ENCODE measurements around the gene GSPT1. TPM values are rescaled to one million over a fixed set of nuclear protein-coding genes. Genes with fewer than 3 reads are reported as not detected.

Gene GSPT1
- total RNA-seq, 1 experiment from 2014 or later: 114 TPM

GRCh38 chr16:11913425-11914079, 2.2 kb downstream of the GSPT1 start:
- DNase-seq (ENCODE audit: low read depth): peak; percentile 46

DNA sequence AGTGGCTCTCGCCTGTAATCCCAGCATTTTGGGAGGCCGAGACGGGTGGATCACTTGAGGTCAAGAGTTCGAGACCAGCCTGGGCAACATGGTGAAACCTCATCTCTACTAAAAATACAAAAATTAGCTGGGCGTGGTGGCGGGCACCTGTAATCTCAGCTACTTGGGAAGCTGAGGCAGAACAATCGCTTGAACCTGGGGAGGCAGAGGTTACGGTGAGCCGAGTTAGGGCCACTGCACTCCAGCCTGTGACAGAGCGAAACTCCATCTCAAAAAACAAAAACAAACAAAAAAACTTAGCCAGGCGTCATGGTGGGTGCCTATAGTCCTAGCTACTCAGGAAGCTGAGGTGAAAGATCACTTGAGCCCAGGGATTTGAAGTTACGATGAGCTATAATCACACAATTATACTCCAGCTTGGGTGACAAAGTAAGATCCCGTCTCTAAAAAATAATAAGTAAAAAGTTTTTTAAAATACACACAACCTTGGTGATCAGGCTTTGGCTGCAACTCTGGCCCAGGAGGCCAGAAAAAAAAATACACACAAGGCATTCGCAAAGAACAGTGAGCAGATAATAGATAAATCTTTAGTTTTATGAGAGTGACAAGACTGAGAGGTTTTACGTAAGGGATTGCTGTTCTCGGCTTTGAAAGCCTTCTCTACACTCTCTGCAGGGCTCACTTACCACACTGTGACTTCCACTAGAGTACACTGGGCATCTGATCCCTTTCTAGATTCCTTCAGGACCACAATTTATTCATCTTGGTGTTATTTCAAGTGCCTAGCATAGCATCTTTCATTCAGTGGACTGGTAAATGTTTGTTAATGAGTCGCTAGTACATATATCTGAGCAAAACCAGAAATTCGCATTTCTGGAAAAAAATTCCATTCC, 5.9 kb downstream of the GSPT1 start:
- DNase-seq (ENCODE audit: low read depth): no peak

DNA sequence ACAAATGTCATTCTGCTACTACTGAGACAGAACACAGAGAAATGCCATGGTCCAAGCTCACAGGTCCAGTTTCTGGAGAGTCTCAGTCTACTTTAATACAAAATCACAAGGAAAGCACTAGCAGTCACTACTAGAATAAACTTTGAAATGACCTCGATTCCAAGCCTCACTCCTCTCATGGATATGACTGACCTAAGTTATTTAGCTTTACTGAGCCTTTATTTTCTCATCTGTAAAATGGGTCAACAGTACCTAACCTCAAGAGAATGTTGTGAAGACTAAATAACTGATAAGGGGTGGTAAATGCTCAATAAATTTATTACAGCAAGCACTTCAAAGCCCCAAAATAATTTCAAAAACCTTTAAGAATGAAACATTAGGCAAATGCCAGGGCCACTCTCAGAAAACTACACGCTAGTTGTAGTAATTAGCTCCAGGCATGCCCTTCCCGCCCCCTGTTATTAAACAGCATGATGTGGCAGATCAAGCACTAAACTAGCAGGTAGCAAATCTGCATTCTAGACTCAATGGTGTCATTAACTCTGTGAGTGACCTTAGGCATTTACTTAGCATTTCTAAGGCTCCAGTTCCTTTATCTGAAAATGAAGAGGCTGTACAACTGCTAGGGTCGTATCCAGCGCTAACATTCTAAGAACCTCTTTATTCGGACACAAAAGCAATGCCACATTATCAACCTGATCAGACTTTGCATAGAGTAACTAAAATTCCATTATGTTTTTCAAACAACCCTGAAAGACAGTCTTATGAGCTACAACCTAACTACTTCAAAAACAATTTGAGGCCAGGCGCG, 8.4 kb downstream of the GSPT1 start:
- DNase-seq (ENCODE audit: low read depth): no peak

GRCh38 chr16:11903906-11904305, 11.8 kb downstream of the GSPT1 start:
- no peak for DNase-seq (ENCODE audit: low read depth)

DNA sequence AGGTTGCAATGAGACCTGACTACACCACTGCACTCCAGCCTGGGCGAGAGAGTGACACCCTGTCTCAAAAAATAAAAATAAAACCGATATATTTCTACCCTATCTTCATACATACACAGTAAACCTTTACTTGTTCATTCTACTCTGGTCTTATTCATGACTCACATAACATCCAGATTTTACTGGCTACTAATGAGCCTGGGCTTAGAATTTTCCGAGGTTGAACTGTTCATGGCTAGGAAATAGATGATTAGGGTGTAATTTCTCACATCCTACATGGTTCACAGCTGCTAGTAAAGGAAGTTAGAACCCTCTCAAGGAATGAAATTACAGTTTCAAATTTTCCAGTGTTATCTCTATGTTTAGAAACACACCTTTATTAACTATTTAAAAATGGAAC, 14.7 kb downstream of the GSPT1 start:
- no peak for DNase-seq (ENCODE audit: low read depth)

DNA sequence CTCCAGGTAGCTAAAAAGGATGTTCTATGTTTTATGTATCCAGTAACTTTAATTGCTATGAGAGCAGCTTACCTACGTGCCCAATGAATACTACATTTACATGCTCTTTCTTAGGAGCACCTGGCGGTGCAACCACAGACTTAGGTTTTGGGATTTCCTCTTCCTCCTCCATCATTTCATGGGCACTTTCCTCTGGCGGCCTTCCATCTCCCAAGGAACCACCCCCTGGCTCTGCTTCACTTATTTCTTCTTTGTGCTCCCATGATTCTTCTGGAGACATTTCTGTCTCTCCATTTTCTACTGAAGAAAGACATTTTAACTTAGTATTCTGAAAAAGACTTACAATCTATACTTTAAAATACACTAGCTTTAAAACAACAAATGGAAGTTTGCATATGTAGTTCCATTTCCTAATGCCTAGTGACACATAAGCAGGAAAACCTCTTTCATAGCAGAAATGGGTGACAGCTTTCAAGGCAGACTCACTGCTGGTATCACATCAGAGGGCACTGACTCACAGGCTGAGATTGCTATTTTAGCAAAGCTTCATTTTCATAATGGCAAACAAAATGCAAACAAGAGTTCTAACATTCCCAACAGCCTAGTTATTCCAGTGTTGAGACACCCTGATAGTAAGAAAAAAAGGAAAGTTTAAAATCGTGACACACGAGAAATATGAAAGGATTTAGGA, 19.1 kb downstream of the GSPT1 start:
- peak; percentile 33 for DNase-seq (ENCODE audit: low read depth)

DNA sequence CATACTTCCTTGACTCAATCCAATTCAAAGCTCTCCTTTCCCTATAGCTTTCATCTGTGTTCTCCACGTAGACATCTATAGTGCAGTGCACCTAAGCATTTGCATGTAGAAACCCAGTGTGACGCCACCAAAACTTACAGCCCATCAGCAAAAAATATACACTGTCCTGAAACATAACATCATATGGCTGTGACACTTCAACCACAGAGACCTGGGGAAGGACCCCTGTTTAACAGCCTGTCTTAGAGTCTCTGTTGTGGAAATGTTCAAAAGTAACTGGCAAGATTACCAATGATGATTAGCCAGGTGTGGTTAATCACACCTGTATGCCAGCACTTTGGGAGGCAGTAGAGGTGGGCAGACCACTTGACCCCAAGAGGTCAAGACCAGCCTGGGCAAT, 22.2 kb downstream of the GSPT1 start:
- DNase-seq (ENCODE audit: low read depth): no peak

- DNase-seq (ENCODE audit: low read depth): no peak
These were observed 23.0 kb downstream of the GSPT1 start for GRCh38 chr16:11892761-11893160.

DNA sequence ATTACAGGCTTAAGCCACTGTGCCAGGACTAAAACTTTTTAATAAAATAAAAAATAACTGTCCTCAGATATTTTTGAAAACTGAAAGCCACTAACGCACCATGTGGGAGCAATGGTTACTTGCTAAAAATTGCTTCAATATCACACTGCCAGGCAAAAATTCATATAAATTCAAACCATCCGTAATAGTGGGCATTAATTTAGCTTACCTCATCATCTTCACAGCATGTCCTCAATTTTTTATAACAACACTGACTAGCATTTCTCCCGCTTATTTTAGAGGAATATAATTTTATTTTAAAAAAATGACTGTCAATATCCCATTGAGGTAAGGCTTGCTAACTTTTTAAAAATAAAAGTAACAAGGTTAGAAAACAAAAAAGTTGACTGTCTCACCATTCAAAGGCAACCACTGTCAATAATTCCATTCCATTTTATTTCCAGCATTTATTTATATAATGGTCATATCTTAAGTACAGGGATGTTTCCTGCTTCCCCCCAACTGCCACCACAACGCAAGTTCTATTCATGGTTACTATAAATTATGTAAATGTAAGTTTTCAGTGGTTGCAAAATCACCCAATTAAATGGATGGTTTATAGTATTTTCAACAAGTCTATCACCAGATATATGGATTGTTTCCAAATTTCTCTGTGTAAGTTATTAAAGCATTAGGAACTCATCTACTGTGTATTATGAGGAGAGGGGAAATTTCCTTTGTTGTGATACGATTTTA, 25.4 kb downstream of the GSPT1 start:
- DNase-seq (ENCODE audit: low read depth): no peak

- DNase-seq (ENCODE audit: low read depth): no peak
These were observed 28.9 kb downstream of the GSPT1 start for GRCh38 chr16:11886881-11887280.

GRCh38 chr16:11884035-11884434, 31.7 kb downstream of the GSPT1 start:
- DNase-seq (ENCODE audit: low read depth): no peak

DNA sequence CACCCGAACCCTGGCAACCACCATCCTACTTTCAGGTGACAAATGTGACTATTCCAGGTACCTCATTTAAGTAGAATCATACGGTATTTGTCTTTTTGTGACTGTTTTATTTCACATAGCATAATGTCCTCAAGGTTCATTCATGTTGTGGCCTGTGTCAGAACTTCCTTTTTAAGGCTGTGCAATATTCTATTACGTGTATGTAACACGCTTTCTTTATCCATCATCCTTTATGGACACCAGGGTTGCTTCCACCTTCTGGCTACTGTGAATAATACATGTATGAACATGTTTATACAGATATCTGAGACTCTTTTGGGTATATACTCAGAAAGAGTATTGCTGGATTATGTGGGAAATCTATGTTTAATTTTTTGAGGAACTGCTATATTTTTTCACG, 35.7 kb downstream of the GSPT1 start:
- no peak for DNase-seq (ENCODE audit: low read depth)

DNA sequence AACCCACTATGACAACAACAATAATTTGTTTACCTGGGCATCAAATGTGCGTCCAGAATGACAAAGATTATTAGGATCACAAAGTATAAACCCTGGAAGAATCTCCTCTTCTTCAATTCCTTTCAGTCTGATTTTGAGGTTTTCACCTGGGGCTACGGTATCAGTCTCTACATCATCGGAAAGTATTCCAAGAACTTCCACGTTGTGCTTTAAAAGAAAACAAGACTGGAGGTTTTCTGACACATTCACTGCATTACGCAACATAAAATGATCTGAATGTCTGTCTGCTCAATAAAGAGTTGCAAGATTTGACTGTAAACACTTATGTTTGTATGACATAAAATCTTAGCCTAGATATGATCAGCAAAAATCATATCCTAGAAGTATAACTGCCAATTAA, 38.4 kb downstream of the GSPT1 start:
- DNase-seq (ENCODE audit: low read depth): no peak

GRCh38 chr16:11876306-11876705, 39.5 kb downstream of the GSPT1 start:
- DNase-seq (ENCODE audit: low read depth): no peak

- no peak for DNase-seq (ENCODE audit: low read depth)
These were observed 40.0 kb downstream of the GSPT1 start for GRCh38 chr16:11875721-11876120.

DNA sequence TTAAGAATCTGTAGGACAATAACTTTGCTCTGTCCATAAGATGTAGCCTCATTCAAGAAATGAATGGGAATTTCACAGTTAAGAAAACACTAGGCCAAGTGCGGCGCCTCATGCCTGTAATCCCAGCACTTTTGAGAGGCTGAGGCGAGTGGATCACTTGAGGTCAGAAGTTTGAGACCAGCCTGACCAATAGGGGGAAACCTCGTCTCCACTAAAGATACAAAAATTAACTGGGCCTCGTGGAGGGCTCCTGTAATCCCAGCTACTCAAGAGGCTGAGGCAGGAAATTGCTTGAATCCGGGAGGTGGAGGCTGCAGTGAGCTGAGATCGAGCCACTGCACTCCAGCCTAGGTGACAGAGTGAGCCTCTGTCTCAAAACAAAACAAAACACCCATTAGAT, 44.6 kb downstream of the GSPT1 start:
- DNase-seq (ENCODE audit: low read depth): peak; percentile 2

GRCh38 chr16:11870399-11870798, 45.4 kb downstream of the GSPT1 start:
- DNase-seq (ENCODE audit: low read depth): no peak

DNA sequence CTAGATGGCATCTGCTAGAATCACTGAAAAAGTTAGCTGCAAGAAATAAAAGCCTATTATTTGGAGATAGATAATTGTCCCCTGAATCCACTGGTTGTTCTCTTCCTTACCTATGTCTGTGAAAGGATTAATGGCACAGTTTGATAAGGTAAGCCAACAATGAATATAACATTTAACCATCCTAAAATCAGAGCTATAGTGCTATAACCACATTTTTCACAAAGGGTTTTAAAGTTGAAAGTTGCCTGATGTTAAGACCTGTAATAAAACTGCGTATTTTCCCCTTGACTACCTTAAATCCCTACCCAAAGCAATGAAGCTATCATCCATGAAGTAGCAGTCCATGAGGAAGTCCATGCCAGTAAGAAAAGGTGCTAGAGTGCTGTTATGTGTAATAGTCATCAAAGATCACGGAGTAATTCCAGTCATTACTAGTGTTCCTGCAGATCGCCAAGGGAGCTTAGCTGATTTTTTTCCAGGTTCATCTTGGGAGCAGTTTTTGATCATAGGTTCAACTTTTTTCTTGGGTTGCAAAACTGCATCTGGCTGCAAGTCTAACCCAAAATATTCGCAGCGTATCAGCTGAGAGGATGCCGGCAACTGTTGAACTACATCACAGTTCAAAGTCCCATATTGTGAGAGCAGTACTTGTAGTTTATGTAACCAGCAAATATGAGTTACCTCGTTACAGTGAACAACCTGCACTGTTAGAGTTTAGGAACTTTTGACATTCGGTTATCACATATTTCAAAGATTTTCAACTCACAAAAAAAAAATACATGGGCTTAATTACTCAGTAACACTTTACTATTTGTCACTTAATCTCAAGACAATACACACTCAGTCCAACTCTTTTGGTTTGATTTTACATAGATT, 46.2 kb downstream of the GSPT1 start:
- DNase-seq (ENCODE audit: low read depth): no peak

GRCh38 chr16:11868412-11868980, 47.3 kb downstream of the GSPT1 start:
- DNase-seq (ENCODE audit: low read depth): no peak

DNA sequence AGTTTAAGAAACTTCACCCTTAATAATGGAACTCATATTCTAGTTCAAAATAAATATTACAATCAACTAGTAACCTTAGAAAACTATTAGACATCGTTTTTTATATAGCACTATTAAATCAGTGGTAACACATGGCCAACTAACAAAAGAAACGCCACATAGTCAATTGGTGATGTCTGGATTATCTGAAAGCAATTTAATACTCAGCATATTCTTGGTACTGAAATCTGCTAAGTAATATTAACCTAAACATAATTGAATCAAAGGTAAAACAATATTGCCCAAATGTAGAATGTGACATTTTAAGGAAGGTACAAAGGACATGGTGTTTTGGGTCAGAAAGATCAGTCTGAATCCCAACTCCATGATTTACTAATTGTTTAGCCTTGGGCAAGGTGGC, 53.3 kb downstream of the GSPT1 start:
- no peak for DNase-seq (ENCODE audit: low read depth)

Data from Daoy (cell line).